GM12865 (cell line): ENCODE measurements around the gene C20orf204.
A peak's percentile ranks its signal among the peaks of the same experiment; 100 is the strongest.

Source experiments
- DNase-seq: peaks from one replicate; pipeline ENCODE4 v3.0.0; 2010; ENCODE audit warnings: low read depth
- H3K4me3 ChIP-seq: 2 replicates; pipeline ENCODE4 v1.5.1; 2011; ENCODE audit warnings: mild to moderate bottlenecking, low read depth, low read length, control low read depth
- TF ChIP-seq, protein P1 (sequence below): IDR thresholded peaks from 2 replicates; pipeline ENCODE4 v1.5.1; 2011; ENCODE audit warnings: low read length, control low read depth, low read depth, inconsistent platforms; ENCODE audit not compliant: insufficient read depth; ENCODE audit errors: missing control alignments

Gene C20orf204

GRCh38 chr20:64078934-64079272 is 42.9 kb downstream of the C20orf204 start:
- TF ChIP-seq, protein P1, sequence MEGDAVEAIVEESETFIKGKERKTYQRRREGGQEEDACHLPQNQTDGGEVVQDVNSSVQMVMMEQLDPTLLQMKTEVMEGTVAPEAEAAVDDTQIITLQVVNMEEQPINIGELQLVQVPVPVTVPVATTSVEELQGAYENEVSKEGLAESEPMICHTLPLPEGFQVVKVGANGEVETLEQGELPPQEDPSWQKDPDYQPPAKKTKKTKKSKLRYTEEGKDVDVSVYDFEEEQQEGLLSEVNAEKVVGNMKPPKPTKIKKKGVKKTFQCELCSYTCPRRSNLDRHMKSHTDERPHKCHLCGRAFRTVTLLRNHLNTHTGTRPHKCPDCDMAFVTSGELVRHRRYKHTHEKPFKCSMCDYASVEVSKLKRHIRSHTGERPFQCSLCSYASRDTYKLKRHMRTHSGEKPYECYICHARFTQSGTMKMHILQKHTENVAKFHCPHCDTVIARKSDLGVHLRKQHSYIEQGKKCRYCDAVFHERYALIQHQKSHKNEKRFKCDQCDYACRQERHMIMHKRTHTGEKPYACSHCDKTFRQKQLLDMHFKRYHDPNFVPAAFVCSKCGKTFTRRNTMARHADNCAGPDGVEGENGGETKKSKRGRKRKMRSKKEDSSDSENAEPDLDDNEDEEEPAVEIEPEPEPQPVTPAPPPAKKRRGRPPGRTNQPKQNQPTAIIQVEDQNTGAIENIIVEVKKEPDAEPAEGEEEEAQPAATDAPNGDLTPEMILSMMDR, result no peak
- H3K4me3 ChIP-seq, result peak overlapping the region; percentile 60

GRCh38 chr20:64079273-64080012 is 43.5 kb downstream of the C20orf204 start, which contains the start of gene RGS19:
RGS19 (minus strand) TSS chr20:64079518; CDS start chr20:64076886, 2,632 bp downstream.
- TF ChIP-seq, protein P1, result no peak
- peak within 1 kb of the TSS; percentile 60 for H3K4me3 ChIP-seq
- peak; percentile 90 for DNase-seq

More at GRCh38 chr20:64078934-64079272, 42.9 kb downstream of the C20orf204 start:
- no peak for DNase-seq

DNA sequence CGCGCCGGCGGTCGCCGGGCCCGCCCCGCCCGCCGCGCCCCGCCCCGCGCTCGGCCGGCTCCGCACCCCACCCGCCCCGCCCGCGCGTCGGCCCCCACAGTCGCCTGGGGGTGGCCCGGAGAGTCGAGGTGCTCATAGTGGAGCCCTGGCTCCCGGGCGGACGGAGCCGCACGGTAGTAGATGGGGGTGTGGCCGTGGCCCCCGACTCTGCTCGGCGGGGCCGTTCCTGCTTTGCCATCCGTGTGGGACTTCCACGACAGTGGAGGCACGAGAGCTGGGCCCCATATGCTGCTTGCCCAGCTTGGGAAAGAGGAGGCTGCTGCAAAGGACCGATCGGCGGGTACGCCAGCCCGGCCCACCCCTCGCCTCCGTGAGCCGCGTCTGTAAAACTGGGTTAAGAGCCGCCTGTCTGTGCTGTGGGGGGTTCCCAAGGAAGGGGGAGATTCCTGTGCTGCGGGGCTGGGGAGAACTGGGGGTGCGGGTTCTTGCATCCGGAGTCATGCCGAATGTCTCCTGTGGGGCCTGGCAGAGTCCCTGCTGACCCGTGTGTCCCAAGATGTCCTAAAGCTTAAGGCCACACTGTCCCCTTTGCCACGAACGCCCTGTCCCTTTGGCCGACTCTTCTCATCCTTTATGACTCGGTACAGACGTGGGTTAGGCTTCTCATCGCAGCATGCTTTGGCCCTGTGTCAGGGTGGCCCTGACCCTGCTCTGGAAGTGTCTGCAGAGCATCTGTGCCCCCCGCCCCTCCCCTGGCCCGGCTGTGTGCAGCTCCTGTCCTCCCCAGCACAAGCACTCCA is 44.2 kb downstream of the C20orf204 start, which contains the start of gene OPRL1:
Gene OPRL1 (plus strand): TSS at position 70 of the 800 bp plus-strand sequence. CDS start 12,639 bp downstream, outside the sequence.
- TF ChIP-seq, protein P1, result no peak
- DNase-seq, result peak; percentile 35
- peak within 1 kb of the TSS; percentile 60 for H3K4me3 ChIP-seq

DNA sequence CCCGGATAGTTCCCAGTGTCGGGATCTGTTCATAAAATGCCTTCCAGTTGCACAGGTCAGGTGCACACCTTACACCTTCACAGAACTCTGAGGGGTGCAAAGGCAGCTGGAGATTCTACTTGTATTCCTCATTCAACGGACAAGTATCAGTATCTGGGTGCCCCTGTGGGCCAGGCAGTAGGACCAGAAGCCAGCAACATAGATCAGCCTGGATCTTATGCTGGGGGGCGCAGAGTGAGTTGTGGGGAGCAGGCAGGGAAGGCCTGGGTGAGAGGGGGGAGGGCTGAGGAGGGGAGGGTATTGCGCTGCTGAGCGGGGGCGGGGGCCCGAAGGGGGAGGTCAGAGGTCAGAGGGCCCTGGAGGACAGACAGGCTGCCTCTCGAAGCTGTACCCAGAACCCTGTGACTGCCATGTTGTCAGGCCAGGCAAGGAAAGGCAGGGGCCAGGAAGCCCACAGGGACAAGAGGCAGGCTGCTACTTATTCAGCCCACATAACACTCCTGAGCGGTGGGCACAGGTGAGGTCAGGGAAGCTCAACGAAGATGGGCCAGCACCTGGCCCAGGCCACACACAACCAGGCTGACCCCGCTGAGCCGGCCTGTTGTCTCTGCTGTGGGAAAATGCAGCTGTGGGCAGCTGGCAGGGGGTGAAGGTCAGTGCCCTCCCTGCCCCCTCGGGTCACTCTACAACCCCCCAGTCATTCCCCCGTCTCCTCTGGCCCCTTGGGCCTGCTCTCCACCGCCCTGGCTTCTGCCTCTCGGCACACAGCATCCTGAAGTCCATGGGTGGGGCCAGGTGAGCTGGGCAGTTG is 45.0 kb downstream of the C20orf204 start:
- H3K4me3 ChIP-seq, result no peak overlapping the region
- TF ChIP-seq, protein P1, result no peak
- DNase-seq, result no peak

DNA sequence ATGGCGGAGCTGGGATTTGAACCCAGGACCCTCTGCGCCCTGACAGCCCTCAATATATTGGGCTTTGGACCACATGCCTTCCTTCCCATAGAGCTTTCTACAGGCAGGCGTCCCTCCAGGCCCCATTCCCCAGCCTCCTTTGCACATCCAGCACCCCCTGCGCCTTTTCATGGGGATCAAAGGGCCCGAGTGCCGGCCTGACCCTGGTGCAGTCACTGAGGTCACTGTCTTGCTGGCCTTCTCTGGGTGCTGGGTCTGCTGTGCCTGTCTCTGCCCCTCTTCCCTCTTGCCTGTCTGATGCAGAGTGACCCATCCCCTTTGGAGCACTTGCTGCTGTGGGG is 45.6 kb downstream of the C20orf204 start:
- no peak for DNase-seq
- TF ChIP-seq, protein P1, result no peak
- no peak overlapping the region for H3K4me3 ChIP-seq

- no peak for DNase-seq
- H3K4me3 ChIP-seq, result no peak overlapping the region
- TF ChIP-seq, protein P1, result no peak
These were observed 46.2 kb downstream of the C20orf204 start for GRCh38 chr20:64082126-64082731.
